Esophagus squamous epithelium (tissue), 5 donors: ENCODE results near the gene NDST1. TPM values are rescaled to one million over a fixed set of nuclear protein-coding genes. Genes with fewer than 3 reads are reported as not detected.

ENCODE experiments used
- DNase-seq: peaks from one replicate; lab custom pipeline; 2025; lab: John Stamatoyannopoulos, UW
- H3K27ac ChIP-seq, 4 donors: fragments of 200-600 bp; sonication (generic); one replicate each; pipeline ENCODE4 v1.5.1; 2016 to 2019; ENCODE audit warnings: mild to moderate bottlenecking in 1 of 4
- H3K27me3 ChIP-seq, 4 donors: fragments of 200-600 bp; sonication (generic); 1 replicate in 3 of 4; 2 replicates in 1 of 4; pipeline versions ENCODE4 v1.5.1 to v1.6.0; 2017 to 2021; ENCODE audit warnings: antibody characterized with exemption in 1 of 4
- H3K36me3 ChIP-seq, 3 donors: fragments of 200-600 bp; sonication (generic); one replicate each; pipeline ENCODE4 v1.5.1; 2016 to 2019
- H3K4me1 ChIP-seq, 3 donors: fragments of 200-600 bp; sonication (generic); one replicate each; pipeline ENCODE4 v1.5.1; 2017 to 2019
- H3K4me3 ChIP-seq, 4 donors: fragments of 200-600 bp; sonication (generic); 1 replicate in 3 of 4; 2 replicates in 1 of 4; pipeline ENCODE4 v1.5.1; 2016 to 2019; ENCODE audit warnings: mild to moderate bottlenecking in 2 of 4, moderate library complexity in 1 of 4
- H3K9me3 ChIP-seq, 3 donors: fragments of 200-600 bp; sonication (generic); one replicate each; pipeline ENCODE4 v1.5.1; 2016 to 2019
- POLR2A ChIP-seq, 4 donors: fragments of 450-650 bp; IDR thresholded peaks; one replicate each; pipeline ENCODE4 v1.6.1; 2017; ENCODE audit warnings: antibody characterized with exemption in 4 of 4, mild to moderate bottlenecking in 4 of 4, moderate library complexity in 3 of 4
- WGBS, 2 donors: methylation state at CpG; one replicate each; pipeline ENCODE4 v1.1.5; 2018; 5-methylcytosine and 5-hydroxymethylcytosine counted together
- intact Hi-C: fragments of 100-400 bp; cut with DNase I; formaldehyde crosslinking; loops from one replicate; pipeline ENCODE4 v1.15.0; 2022
- total RNA-seq, 4 donors: library from RNA; depleted of rRNA; stranded (reverse); fragments of >200 nt; gene quantifications; one replicate each; pipeline ENCODE4 v1.1.0, GENCODE V29; 2016
- TF ChIP-seq, protein P1 (sequence below), 6 experiments: fragments of 450-650 bp in 4 of 6; fragments of 200-600 bp in 2 of 6; sonication (generic) in 2 of 6; IDR thresholded peaks; one replicate each; pipeline ENCODE4 v1.5.1; 2016 to 2019; ENCODE audit warnings: antibody characterized with exemption in 6 of 6, mild to moderate bottlenecking in 4 of 6, moderate library complexity in 4 of 6
- donor health status: DM: yes; HTN: yes; CAD: no.

The NDST1 gene
- total RNA-seq, 4 donors from 2014 or later: 76.5 to 205 (median 118) TPM

DNA sequence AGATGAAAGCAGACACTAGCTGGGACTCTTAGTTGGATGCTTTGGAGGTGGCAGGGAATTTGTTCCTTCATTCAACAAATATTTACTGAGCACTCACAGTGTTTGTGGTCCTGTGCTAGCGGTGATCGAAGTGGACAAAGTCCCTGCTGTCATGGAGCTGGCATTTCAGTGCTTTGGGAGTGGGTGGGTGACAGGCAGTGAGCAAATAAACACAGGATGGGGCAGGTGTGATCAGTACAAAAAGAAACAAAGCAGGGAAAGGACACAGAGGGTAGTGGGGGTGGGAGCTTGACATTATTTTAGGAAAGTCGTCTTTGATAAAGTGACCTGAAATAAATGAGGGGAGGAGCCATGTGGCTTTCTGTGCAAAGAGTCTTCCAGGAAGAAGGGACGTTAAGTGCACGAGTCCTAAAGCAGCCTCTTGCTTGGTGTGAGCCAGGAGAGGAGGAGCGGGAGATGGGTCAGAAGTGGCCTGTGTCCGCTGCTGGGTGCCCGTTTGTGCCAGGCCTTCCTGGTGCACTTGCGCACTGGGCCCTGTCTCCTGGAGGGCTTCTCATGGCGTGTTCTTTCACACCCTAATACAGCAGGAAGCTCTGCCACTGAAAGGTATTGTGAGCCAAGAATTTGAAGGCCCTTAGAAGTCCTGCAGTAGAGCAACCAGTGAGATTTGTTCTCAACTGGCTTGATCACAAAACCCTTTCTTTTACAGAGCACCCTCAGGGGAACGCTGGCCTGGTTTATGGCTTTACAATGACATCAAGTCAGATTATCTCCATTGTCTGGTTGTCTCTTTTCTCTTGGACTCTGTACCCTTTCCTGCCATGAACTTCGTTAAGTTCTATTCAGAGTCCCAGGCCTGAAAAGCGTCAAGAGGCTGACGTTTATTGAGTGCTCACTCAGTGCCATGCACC lies 14.8 kb downstream of the NDST1 start:
- Histone ChIP-seq H3K9me3 (no peaks in the 10 kb centered on the region), H3K27ac (peak overlapping the region in 3 of 4 donors; percentile 7 to 51 (median 38)), H3K4me1 (peaks cover 35 to 100% (median 52%) of the 10 kb centered on the region in 3 donors), H3K36me3 (peaks cover 10 to 86% (median 11%) of the 10 kb centered on the region in 3 donors), H3K4me3 (no peak overlapping the region), H3K27me3 (no peaks in the 10 kb centered on the region)
- TF ChIP-seq POLR2A (IDR thresholded peaks at IDR 0.05): no peak
- TF ChIP-seq, protein P1, sequence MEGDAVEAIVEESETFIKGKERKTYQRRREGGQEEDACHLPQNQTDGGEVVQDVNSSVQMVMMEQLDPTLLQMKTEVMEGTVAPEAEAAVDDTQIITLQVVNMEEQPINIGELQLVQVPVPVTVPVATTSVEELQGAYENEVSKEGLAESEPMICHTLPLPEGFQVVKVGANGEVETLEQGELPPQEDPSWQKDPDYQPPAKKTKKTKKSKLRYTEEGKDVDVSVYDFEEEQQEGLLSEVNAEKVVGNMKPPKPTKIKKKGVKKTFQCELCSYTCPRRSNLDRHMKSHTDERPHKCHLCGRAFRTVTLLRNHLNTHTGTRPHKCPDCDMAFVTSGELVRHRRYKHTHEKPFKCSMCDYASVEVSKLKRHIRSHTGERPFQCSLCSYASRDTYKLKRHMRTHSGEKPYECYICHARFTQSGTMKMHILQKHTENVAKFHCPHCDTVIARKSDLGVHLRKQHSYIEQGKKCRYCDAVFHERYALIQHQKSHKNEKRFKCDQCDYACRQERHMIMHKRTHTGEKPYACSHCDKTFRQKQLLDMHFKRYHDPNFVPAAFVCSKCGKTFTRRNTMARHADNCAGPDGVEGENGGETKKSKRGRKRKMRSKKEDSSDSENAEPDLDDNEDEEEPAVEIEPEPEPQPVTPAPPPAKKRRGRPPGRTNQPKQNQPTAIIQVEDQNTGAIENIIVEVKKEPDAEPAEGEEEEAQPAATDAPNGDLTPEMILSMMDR (IDR thresholded peaks at IDR 0.05): no peak
- 68 to 76% methylated on average over 13 to 14 of the region's 14 CpGs for WGBS, 2 donors
- intact Hi-C loops: loop anchor here (5.0 kb wide), 1 partner anchor 60 kb away; no protein-coding TSS in a partner anchor
- DNase-seq: no peak

DNA sequence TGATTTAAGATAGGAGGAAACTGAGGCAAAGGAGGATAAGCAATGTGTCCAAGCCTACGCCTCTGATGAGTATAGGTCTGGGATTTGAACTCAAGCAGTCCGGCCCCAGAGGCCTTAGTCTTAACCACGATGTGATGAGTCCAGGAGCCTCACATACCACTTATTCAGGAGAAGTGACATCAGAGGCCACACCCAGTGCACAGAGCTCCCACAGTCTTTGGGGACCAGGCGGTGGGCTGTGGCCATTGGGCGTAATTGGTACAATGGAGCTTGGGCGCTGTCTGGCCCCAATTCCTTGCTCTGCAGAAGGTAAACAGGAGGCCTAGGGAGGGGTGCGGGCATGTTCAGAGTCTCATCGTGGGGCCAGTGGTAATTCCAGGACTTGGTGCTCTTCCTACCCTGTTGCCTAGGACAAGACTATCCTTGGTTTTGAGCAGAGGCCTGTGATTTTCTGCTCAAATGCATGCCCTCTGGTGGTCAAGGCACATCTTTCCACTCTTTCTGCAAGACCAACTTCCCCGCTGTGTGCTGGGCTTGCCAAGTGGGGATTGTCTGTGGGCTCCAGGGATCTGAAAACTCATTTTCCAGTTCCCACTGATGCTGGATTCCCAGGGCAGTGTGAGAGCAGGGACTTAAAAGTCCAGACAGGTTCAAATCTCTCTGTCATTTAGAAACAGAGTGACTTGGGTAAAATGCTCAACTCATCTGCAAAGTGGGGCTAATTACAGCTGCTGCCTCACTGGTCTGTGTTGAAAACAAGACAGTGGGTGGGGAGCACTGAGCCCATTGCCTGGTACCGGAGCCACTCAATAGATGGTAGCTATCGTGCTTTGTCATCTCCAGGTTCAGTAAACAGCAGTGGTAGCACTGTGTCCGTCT lies 15.8 kb downstream of the NDST1 start:
- Histone ChIP-seq H3K9me3 (no peaks in the 10 kb centered on the region), H3K36me3 (peaks cover 15 to 95% (median 17%) of the 10 kb centered on the region in 3 donors), H3K4me1 (peaks cover 27 to 96% (median 42%) of the 10 kb centered on the region in 3 donors), H3K4me3 (no peak overlapping the region), H3K27me3 (no peaks in the 10 kb centered on the region), H3K27ac (peak overlapping the region in 2 of 4 donors; percentile 38 to 51)
- TF ChIP-seq, protein P1 (IDR thresholded peaks at IDR 0.05): peak in 5 of 6 experiments; percentile 57 to 71 (median 63)
- TF ChIP-seq POLR2A (IDR thresholded peaks at IDR 0.05): no peak
- DNase-seq: no peak
- WGBS, 2 donors: 64 to 77% methylated on average over 7 of the region's 12 CpGs
- intact Hi-C loops: loop anchor here (5.0 kb wide), 1 partner anchor 61 kb away; no protein-coding TSS in a partner anchor

DNA sequence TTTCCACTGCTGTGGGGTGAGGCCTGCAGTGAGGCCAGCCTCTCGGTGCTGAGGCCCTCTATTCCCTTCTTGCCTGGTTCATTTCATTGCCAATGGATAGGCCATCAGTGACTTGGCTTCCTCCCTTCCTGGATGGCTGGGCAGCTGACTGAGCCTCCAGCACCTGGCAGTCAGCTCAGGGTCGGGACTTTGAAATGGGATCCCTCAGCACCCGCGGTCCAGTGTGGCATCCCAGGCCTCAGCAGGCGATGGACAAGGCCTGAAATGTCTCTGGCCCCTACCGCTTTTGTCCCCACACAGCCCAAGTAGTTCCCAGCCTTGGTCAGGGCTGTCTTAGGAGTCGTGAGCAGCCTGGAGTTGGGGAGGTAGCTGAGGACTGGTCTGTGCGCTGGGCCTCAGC lies 17.2 kb downstream of the NDST1 start:
- intact Hi-C loops: no loop called here
- WGBS, 2 donors: 76% methylated on average over 4 of the region's 8 CpGs; no CpG with 5 or more reads in 1 of the 2 donors
- H3K4me3 ChIP-seq: no peak overlapping the region
- H3K27me3 ChIP-seq: no peaks in the 10 kb centered on the region
- no peaks in the 10 kb centered on the region for H3K9me3 ChIP-seq
- H3K27ac ChIP-seq: no peak overlapping the region
- DNase-seq: no peak
- peaks cover 15 to 93% (median 17%) of the 10 kb centered on the region in 3 donors for H3K36me3 ChIP-seq
- TF ChIP-seq POLR2A (IDR thresholded peaks at IDR 0.05): no peak
- H3K4me1 ChIP-seq: peaks cover 31 to 96% (median 39%) of the 10 kb centered on the region in 3 donors

DNA sequence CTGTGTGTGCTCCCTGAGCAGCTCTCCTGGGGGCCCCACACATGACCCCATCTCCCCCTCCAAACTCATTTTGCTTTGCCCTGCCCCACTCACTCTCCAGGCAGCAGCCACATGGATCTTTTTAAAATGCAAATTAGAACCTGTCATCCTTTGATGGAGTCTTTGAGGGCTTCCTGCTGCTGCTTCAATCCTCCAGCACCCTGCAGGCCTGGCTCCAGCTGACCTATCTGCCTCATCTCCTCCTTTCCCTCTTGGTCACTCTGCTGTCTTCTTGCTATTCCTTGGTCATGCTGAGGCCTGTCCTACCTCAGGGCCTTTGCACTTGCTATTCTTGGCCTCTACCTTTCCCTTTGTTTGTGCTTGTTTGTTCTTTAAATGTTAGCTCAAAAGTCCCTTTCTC lies 17.9 kb downstream of the NDST1 start:
- Histone ChIP-seq H3K36me3 (peaks cover 15 to 94% (median 17%) of the 10 kb centered on the region in 3 donors), H3K4me1 (peaks cover 31 to 90% (median 37%) of the 10 kb centered on the region in 3 donors), H3K9me3 (no peaks in the 10 kb centered on the region), H3K4me3 (no peak overlapping the region), H3K27me3 (no peaks in the 10 kb centered on the region), H3K27ac (peak overlapping the region in 1 of 4 donors; percentile 20)
- intact Hi-C loops: no loop called here
- no peak for TF ChIP-seq POLR2A (IDR thresholded peaks at IDR 0.05)
- TF ChIP-seq, protein P1 (IDR thresholded peaks at IDR 0.05): no peak
- DNase-seq: no peak

DNA sequence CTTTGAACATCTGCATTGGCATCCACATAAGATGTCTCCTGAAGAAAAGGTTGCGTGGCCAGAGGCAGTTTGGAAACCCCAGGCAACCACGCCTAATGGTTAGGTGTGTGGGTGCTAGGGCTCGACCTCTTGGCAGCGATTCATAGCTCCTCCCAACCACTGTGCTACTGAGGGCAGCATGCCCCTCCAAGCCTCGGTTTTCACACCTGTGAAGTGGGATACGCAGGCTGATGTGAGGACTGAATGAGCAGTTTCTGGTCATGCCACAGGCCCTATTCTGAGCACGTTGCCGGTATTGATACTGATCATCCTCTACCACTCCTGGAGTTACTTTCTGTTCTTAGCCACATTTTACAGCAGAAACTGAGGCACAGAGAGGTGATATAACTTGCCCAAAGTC lies 19.1 kb downstream of the NDST1 start:
- 61 to 80% methylated on average over 8 of the region's 8 CpGs for WGBS, 2 donors

More for the DNA sequence above, 19.1 kb downstream of the NDST1 start:
- Histone ChIP-seq H3K27me3 (no peaks in the 10 kb centered on the region), H3K27ac (peak overlapping the region in 2 of 4 donors; percentile 1 to 20), H3K4me3 (no peak overlapping the region), H3K9me3 (no peaks in the 10 kb centered on the region), H3K4me1 (peaks cover 29 to 81% (median 31%) of the 10 kb centered on the region in 3 donors), H3K36me3 (peaks cover 10 to 94% (median 11%) of the 10 kb centered on the region in 3 donors)
- no peak for TF ChIP-seq POLR2A (IDR thresholded peaks at IDR 0.05)
- TF ChIP-seq, protein P1 (IDR thresholded peaks at IDR 0.05): no peak
- no peak for DNase-seq
- intact Hi-C loops: no loop called here
